ENCODE measurements around the gene CENPF.
"Not testable (repeated sequence)": the region's sequence is repeated elsewhere in the genome, so short reads cannot be mapped to it uniquely, and the experiment has no call there.

The CENPF gene

DNA sequence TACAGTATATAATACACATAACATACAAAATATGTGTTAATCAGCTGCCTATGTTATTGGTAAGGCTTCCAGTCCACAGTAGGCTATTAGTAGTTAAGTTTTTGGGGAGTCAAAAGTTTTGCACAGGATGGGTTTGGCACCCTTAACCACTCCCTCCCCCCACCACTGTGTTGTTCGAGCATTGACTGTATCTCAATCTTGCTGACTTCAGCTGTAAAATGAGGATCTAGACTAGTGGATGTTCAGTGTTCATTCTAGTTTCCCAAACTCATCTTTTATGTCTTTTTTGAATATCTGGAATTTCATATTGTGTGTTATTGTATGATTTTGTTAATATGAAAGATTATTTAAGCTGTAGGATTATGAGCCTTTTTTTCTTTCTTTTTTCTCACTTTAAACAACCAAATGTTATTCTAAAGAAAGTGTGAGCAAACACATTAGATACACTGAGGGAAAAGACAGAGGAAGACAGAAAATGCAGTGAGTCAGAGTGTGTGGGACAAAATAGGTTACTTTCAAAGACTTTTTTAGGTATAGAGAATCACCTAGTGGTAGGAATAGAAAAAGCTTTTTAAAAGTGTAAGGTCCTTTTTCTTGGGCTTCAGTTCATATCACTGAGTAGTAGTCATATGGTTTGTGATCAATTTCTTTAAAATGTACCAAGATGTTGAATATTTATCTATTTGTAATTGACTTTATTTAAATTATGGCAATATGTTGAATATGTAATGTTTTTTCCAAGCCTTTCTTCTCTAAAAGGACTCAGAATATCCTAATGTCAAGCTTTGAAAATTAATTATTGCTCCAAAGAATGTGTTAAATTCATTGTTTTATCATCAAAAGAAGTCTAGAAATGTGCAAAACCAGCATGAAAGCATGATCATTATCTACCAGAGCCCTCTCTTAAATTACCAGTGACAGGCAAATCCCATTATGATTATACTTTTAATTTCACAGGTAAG, 17.9 kb upstream of the CENPF start:
- peak; percentile 74 for DNase-seq (ENCODE audit: low spot score)

DNA sequence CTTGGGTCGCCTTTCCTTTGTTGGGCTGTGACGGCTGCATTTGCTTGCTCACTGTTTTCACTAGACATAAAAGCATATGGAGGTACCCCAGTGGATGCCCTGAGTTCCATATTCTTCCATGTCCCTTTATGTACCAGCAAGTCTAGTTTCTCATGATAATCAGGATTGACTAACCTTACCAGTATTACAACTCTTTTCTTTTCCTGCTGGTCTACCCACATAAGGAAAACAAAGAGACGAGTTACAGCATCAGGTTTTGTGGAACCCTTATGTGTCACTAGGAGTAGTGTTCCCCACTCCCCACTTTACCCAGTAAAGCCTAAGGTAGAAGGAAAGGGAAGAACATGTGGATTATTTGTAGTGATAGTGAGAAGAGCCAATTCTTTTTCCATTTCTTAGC, 16.4 kb upstream of the CENPF start:
- DNase-seq (ENCODE audit: low spot score), result no peak

DNA sequence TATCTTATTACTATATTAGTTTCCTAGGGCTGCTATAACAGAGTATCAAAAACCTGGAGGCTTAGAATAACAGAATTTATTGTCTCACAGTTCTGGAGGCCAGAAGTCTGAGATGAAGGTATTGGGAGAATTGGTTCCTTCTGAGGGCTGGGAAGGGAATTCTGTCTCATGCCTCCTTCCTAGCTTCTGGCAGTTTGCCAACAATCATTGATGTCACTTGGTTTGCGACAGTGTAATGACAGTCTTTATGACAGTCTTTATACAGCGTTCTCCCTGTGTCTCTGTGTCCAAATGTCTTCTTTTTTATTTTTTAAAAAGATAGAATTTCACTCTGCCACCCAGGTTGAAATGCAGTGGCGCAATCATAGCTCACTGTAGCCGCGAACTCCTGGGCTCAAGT, 15.8 kb upstream of the CENPF start:
- DNase-seq (ENCODE audit: low spot score), result no peak

DNA sequence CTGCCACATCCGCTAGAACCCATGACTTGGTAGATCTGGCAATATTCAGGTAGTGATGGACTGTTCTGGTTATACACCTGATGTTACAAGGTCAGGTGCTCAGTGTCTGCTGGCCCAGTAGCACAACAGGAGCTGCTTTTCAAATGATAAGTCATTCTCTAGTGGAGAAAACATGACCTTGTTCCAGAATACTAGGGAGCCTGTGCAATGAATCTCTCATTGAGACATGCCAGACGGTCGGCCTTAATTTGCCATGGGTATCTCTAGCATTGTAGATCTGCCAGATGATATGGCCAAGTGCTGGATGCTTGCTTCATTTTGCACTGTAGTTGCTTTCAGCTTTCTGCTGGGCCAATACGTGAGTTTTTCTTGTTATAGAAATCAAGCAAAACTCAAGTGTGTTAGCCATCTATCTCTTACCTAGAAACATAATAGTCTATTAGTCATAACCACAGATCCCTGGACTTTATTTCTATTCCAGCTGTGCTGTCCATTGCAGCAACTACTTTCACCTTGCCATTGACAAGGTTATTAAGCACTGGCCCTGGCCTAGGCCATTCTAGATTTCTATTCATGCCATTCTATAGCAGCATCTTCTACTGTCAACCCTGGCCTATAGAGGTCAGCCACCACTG, 13.9 kb upstream of the CENPF start:
- DNase-seq (ENCODE audit: low spot score), result no peak

DNA sequence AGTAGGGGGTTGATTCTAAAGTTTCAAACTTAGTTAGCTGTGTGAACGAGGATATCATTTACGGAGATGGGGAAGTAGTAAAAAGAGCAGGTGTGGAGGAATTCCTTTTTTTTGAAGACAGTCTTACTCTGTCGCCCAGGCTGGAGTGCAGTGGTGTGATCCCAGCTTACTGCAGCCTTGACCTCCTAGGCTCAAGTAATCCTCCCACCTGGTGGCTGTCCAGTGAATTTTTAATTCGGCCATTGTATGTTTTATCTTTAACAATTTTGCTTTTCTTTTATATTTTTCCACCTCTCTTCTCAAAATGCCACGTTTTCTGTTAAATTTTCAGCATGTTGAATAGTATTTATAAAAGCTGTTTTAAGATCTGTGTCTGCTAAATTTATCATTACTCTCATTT, 12.3 kb upstream of the CENPF start:
- no peak for DNase-seq (ENCODE audit: low spot score)

DNA sequence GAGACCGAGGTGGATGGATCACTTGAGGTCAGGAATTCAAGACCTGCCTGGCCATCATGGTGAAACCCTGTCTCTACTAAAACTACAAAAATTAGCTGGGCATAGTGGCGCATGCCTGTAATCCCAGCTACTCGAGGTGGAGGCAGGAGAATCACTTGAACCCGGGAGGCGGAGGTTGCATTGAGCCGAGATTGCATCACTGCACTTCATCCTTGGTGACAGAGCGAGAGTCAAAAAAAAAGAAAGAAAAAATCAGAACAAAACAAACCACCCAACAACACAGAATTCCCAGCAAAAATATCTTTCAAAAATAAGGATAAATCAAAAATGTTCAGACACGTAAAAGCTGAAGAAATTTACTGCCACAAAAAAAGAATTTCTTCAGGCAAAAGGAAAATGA, 11.1 kb upstream of the CENPF start:
- DNase-seq (ENCODE audit: low spot score), result not testable (repeated sequence)

DNA sequence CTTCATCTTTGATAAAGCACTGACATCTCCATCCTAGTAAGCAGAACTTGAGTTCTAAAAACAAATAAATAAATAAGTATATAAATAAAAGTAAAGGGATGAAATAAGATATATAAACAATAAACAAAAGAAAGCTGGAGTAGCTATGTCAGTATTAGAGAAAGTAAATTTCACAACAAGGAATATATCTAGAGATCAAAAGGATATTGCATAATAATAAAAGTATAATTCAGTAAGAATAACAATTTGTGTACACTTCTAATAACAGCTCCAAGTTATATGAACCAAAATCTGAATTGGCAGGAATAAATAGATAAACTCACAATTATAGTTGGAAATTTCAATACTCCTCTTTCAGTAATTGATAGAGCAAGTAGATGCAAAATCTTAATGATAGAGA, 9.8 kb upstream of the CENPF start:
- DNase-seq (ENCODE audit: low spot score), result no peak

DNA sequence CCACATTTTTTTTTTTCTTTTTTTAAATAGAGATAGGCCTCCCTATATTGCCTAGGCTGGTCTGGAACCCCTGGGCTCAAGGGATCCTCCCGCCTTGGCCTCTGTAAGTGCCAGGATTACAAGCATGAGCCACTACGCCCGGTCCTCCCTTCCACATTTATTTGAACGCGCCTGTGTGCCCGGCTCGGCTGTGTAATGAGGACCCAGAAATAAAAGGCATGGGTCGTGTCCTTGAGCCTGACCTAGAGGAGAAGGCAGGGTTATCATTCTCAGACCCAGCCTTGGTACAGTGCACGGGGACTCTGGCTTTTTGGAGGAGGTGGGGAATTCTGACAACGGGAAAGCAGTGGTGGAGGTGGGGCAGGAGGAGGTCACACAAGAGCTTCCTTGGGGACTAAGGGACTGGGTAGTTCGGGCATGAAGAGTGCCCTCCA, 841 bp downstream of the CENPF start:
- DNase-seq (ENCODE audit: low spot score), result no peak

DNA sequence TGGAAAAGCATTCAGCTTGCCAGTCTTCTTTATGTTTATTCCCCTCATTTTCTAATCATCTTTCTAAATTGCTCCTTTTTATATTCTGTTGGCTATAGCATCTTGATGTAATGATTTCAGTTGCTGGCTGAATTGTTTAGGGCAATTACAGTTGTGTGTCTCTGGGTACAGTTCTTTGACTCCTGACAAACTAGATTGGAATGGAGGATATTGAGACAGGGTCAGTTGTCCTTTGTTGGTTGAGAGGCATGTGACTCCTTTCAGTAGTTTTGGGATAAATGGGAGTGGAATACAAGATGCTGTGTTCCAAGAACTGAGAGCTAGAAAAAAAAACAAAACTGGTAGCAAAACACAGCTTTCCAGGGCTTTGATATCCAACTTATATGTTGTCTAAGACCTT, 1.5 kb downstream of the CENPF start:
- peak; percentile 81 for DNase-seq (ENCODE audit: low spot score)

DNA sequence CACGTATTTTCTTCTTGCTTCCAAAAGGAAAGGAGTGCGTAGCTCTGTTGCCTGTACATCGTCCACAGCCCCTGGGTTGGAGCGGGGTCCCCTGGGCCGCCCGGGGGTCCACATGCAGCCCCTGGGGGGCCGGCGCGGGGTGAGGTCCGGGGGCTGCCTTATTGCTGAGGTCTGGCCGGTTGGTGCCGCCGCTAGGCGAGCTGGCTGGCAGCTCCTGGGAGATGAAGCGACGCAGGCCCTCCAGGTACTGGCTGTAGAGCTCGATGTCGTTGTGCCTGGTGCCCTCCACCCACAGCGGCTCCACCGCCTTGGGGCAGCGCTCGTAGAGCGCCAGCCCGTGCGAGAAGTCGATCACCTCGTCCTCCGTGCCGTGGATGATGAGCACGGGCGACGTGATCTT, 2.5 kb downstream of the CENPF start:
- not testable (repeated sequence) for DNase-seq (ENCODE audit: low spot score)

DNA sequence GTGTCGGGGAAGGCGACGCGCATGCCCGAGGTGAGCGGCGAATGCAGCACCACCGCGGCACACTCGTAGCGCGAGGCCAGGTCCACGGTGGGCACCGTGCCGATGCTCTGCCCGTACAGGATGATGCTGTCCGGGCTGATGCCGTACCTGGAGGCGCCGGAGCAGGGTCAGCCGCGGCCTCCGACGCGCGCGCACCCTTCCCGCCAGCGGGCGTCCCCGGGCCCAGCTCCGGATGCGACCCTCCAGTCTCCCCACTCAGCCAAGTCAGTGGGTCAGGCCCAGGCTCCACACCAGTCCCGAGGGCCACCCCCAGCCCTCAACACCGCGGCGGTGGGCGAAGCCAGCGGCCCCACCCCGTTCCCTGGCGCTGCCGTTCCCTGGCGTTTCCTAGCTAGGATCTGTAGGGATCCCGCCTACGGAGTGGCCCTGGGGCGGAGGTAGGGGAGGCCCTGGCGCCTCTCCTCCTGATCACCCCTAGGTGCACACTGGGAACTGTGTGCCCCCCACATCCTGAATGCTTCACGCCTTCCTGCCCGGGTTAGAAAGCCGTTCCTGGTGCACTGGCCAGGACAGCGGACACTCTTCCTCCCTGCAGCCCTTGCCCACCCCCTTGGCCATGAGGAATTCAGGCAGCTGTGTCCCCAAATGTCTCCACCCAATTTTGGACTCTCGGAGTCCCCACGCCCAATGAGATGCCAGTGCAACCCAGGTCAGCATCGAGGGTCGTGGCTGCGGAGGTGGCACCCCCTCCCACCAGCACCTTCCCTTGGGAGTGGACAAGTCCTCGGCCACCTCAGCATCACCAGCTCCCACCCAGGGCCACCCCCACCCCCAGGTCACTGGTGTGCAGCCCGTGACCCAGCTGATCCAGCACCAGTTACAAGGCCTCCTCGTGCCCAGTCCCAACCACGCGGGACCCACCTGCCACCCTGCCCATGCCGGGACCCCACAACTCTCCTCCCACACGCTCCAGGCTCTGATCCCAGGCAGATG, 3.2 kb downstream of the CENPF start:
- not testable (repeated sequence) for DNase-seq (ENCODE audit: low spot score)

DNA sequence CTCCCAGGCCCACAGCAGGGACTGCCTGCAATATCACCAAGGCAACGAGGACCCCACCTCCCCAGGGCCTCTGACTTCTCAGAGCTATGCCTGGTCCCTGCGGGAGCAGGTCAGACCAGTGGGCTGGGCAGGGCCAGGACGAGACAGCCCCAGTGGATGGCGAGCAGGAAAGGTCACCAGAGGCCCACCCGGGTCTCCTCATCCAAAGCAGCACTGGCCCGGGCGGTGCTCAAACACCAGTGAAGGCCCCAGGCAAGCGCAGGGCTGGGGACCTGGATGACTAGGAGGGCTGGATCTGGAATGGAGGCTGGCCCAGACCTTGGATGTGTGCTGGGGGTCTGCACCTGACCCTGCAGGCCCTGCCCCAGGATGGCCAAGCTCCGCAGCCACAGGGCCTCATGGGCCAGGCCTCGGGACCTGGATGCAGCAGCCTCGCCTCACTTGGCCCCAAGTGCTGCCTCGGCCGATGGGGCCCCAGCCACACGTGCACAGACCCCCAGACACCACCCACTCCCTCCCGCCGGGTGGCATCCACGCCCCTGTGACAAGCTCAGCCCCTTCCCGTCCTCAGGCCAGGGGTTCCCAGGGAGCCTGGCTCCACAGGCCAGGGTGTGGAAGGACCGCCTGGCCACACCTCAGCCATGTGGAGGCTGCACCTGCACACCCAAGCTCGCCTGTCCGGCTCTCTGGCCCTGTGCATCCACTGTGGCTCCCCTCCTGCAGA, 4.7 kb downstream of the CENPF start:
- not testable (repeated sequence) for DNase-seq (ENCODE audit: low spot score)

DNA sequence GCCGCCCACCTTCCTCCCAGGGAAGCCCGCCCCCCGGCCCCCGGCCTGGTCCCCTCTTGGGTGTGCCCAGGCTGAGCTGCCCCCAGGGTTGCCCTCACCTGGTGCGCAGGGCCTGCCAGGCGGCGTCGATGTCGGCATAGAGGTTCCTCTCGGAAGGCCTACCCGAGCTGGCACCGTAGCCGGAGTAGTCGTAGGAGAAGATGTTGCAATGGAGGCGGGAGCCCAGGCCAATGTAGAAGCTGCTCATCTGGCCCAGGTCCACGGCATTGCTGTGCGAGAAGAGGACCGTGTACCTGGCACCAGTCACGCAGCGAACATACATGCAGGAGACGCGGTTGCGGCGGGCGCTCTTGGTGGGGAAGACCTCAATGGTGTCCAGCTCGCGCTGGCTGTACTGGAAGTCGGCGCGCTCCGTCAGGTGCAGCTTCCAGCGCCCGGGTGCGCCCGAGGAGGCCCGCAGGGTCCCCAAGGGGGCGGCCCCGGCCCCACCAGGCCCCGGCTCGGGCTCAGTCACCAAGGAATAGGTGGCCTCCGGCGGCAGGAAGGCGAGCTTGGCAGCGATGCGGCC, 5.3 kb downstream of the CENPF start:
- DNase-seq (ENCODE audit: low spot score), result not testable (repeated sequence)

DNA sequence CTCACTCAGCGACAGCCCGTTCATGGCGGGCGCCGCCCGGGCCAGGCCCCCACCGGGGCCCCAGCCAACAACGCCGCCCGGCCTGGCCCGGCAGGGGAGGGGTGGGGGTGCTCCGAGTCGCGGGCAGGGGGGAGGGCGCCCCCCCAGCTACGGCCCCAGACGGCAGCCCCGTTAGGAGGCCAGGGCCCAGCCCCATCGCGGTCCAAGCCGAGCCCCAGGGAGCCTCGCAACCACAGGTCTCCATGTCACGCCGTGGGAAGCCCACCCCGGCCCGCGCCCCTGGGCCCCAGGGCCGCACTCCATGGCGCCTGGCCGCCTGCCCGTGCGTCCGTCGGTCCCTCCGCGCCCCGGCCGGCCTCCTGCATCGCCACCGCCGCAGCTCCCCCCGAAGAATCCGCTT, 5.8 kb downstream of the CENPF start:
- DNase-seq (ENCODE audit: low spot score), result not testable (repeated sequence)

DNA sequence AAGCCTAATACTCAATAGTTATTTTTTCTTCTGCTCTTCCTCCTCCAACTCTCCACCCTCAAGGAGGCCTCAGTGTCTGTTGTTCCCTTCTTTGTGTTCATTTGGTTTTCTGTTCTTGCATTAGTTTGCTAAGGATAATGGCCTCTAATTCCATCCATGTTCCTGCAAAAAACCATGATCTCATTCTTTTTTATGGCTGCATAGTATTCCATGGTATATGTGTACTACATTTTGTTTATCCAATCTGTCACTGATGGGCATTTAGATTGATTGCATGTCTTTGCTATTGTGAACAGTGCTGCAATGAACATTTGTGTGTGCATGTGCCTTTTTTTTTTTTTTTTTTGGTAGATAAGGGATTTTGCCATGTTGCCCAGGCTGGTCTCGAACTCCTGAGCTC, 6.7 kb downstream of the CENPF start:
- DNase-seq (ENCODE audit: low spot score), result no peak

DNA sequence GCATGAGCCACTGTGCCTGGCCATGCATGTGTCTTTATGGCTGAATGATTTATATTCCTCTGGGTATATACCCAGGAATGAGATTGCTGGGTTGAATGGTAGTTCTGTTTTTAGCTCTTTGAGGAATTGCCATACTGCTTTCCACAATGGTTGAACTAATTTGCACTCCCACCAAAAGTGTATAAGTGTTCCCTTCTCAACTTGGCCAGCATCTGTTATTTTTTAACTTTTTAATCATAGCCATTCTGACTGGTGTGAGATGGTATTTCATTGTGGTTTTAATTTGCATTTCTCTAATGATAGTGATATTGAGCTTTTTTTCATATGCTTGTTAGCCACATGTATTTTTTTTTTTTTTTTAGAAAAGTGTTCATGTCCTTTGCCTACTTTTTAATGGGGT, 7.1 kb downstream of the CENPF start:
- DNase-seq (ENCODE audit: low spot score), result not testable (repeated sequence)

DNA sequence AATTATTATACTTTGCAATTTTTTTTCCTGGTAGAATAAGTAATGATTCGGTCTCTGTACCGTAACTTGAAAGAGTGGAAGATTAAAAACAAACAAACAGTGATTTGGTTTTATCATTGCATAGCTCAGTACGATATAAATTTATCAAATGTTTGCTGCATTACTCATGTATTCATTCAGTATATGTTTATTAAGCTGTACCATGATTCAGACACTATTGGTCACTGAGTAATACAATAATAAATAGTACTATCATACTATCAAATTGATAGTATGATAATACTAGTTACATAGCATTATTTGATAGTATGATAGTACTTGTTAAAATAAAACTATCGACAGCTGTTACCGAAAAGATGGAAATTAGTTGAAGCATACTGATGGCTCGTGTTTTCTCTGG, 12.1 kb downstream of the CENPF start:
- DNase-seq (ENCODE audit: low spot score), result no peak

DNA sequence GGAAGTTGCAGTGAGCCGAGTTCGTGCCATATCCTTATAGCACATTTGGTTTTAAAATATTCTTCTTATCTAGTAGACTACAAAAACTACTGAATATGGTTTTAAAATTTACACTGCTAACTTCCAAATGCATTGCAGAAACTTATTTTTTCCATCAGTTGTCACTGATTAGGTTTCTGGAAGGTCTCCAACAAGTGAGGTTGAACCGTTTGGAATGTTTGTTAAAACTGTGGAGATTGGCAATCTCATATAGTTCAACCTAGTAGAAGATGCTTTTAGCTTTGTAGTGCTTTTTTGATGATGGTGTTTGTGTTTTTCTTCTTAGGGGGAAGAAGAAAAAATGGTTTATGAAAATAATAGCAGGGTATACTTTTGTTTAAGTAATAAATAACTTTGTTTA, 12.9 kb downstream of the CENPF start:
- DNase-seq (ENCODE audit: low spot score), result no peak

DNA sequence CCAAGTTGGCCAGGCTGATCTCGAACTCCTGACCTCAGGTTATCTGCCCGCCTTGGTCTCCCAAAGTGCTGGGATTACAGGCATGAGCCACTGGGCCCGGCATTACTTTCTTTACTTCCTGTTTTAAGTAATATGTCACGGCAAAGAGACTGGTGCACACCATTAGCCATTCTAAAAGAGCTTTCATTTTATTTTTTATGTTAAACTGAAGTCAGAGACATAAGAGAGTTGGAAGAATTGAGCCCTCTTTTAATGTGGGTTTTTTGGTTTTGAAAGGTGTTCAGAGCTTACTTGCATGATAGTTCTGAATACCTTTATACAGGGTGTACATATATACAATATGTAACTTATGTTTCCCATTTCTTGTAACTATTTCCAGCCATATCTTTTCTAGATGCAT, 14.3 kb downstream of the CENPF start:
- no peak for DNase-seq (ENCODE audit: low spot score)

DNA sequence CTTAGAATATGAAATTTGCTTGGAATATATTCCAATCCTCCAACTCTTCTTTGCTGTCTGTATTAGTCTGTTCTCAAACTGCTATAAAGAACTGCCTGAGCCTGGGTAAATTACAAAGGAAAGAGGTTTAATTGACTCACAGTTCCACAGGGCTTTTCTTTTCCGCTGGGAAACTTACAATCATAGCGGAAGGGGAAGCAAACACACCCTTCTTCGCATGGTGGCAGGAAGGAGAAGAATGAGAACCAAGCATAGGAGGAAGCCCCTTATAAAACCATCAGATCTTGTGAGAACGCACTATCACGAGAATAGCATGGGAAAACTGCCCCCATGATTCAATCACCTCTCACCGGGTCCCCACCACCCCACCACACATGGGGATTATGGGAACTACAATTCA, 14.8 kb downstream of the CENPF start:
- no peak for DNase-seq (ENCODE audit: low spot score)

DNA sequence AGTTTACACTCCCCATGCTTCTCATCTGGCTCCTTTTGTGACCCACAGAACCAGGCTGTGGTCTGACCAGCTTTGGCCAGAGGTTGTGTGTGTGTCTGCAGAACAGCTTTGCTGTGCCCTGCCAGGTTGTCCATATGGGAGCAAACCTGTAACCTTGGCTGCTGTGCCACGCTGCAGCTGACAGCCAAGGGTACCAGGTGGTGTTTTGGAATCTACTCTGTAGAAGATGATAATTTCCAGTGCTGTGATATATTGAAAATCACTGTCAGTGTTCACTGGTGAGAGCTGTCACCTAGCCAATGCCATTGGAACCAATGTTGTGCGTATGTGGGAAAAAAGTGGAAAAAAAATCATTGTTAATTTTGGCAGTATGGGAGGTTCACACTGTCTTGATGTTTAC, 18.2 kb downstream of the CENPF start:
- no peak for DNase-seq (ENCODE audit: low spot score)

Data from COLO829 (cell line).